Cardiac fibroblast (primary cell): ENCODE data around the gene PCDH1.

Experiments
- DNase-seq, 2 donors: peaks; one replicate each; pipeline versions ENCODE4 v3.0.0 to v3.0.0-alpha.2; 2010; ENCODE audit warnings: low read depth in 2 of 2
- H3K4me3 ChIP-seq, 2 donors: replicated peaks in 1 of 2; 1 replicate in 1 of 2; 2 replicates in 1 of 2; pipeline ENCODE4 v1.5.1; 2011; ENCODE audit warnings: low read depth in 2 of 2, low read length in 2 of 2, mild to moderate bottlenecking in 2 of 2, moderate library complexity in 1 of 2
- TF ChIP-seq, protein P1 (sequence below): IDR thresholded peaks from one replicate; pipeline ENCODE4 v1.5.1; 2011; ENCODE audit warnings: low read depth, mild to moderate bottlenecking, low read length, inconsistent platforms

Gene PCDH1

DNA sequence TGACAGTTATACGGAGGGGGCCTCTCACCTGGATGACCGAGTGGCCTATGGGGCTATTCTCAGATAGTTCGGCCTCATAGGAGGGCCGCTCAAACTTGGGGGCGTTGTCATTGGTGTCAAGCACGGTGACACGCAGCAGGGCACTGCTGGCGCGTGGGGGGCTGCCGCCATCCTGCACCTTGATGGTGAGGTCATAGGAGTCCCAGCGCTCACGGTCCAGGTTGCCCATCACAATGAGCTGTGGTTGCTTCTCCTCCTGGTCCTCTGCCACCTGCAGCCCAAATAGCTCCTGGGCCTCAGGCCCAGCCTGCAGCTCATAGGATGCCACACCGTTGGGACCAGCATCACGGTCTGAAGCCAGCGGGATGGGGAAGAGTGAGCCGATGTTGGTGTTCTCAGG is 9.7 kb downstream of the PCDH1 start:
- no peak for DNase-seq
- no peak overlapping the region for H3K4me3 ChIP-seq
- TF ChIP-seq, protein P1, sequence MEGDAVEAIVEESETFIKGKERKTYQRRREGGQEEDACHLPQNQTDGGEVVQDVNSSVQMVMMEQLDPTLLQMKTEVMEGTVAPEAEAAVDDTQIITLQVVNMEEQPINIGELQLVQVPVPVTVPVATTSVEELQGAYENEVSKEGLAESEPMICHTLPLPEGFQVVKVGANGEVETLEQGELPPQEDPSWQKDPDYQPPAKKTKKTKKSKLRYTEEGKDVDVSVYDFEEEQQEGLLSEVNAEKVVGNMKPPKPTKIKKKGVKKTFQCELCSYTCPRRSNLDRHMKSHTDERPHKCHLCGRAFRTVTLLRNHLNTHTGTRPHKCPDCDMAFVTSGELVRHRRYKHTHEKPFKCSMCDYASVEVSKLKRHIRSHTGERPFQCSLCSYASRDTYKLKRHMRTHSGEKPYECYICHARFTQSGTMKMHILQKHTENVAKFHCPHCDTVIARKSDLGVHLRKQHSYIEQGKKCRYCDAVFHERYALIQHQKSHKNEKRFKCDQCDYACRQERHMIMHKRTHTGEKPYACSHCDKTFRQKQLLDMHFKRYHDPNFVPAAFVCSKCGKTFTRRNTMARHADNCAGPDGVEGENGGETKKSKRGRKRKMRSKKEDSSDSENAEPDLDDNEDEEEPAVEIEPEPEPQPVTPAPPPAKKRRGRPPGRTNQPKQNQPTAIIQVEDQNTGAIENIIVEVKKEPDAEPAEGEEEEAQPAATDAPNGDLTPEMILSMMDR = no peak

DNA sequence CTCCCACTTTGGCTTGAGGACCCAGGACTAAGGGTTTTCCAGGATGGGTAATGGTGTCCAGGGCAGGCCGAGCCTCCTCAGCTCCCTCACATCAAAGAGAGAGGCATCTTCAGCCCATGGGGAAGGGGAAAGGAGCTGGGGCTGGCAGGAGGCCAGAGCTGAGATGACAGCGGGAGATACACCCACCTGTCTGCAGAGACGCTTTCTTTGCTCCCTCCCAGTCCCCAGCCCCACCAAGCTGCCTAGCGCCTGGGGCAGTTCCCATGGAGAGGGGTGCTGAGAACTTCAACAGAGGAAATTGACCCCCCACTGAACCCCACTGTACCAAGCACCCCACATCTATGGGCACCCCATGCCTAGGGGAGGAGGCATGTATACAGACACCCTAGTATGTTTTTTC is 10.6 kb downstream of the PCDH1 start:
- DNase-seq = no peak
- no peak overlapping the region for H3K4me3 ChIP-seq
- TF ChIP-seq, protein P1 = no peak

DNA sequence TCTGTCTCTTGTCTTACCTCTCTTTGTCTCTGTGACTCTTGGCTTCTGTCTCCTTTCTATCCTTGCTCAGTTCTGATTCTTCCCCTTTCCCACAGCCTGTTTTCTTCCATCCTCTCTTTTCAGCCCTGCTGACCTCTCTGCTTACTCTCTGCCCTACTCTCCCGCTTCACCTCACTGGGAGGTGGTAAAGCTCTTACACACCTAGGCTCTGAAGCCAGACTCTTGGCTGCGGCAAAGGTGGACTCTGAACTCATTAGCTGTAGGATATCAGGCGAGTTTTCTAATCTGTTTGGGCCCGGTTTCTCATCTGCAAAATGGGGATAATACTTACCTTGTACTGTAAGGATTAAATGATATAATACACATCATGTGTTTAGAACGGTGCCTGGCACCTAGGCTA is 11.1 kb downstream of the PCDH1 start:
- no peak for DNase-seq
- no peak overlapping the region for H3K4me3 ChIP-seq
- TF ChIP-seq, protein P1 = no peak

DNA sequence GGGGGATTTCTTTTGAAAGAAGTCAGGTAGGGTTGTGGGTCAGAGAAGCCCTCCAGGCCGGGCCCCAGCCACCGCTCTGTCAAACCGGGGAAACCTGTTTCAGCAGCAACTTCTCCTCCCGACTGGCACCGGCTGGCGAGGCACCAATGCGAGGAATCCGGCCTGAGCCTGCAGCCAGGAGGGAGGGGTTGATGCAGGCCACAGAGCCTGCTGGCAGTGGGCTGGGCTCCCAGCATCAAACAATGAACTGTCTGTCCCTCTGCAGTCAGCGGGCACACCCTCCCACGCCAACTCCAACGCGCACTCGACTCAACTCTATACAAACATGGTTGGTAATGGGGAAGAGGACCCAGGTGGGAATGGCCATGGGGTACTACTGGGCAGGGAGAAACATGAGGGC is 12.1 kb downstream of the PCDH1 start:
- TF ChIP-seq, protein P1 = no peak
- H3K4me3 ChIP-seq = no peak overlapping the region

DNA sequence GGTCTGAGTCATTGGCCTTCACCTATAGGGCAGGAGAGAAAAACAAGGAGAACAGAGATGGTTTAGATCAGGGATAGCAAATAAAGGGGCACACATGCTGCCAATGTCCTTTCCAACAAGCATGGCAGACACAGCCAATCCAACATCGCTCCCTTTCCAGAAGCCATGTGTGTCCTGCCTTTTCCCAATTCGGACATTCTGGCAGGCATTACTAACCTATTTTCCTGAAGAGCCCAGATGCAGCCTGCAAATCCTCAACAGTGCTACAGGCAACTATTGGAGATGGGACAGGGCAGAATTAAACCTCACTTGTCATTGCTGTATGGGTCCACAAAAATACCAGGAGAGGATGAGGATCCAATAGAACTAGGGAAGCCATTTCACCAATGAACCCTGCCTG is 12.8 kb downstream of the PCDH1 start:
- no peak overlapping the region for H3K4me3 ChIP-seq
- TF ChIP-seq, protein P1 = no peak
- no peak for DNase-seq

More for the DNA sequence above, 12.1 kb downstream of the PCDH1 start:
- no peak for DNase-seq

DNA sequence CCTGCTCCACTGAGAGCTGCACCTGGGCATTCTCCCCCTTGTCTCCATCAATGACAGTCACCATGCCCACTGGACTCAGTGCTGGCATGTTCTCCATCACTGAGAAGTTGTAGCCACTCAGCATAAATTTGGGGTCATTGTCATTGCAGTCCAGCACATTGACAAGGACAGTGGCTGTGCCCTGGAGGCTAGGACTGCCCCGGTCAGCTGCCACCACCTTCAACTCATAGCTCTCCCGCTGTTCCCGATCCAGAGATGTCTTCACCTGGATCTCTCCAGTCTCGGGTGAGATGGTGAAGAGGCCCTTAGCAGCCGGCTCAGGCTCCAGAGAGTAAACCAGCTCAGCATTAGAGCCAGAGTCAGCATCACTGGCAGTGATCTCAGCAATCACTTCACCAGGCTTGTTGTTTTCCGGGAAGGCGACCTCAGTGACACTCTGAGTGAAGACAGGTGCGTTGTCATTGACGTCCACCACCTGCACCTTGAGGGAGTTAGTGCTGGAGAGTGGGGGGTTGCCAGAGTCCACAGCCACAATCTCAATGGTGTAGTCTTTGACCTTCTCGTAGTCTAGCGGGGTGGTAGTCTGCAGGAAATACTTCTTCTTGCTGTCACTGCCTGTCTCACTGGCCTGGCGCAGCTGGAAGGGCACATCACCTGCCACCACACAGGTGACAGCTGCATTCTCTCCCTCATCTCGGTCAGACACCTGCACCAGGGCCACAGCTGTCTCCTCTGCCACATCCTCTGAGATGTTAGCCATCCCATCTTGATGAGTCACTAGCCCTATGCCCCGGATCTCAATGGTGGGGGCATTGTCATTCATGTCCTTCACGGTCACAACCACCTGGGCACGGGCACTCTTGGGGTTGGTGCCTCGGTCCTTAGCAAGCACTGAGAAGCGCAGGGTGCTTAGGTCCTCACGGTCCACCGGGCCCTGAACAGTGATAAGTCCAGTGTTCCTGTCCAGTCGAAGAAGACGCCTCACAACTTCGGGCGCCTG is 13.5 kb downstream of the PCDH1 start:
- TF ChIP-seq, protein P1 = no peak
- no peak for DNase-seq
- H3K4me3 ChIP-seq = no peak overlapping the region
